HG03439 (cell line): ENCODE measurements around the gene OSBPL10.
"Not testable (repeated sequence)": the region's sequence is repeated elsewhere in the genome, so short reads cannot be mapped to it uniquely, and the experiment has no call there.

Experiments used
- ATAC-seq: cut with Tn5 transposase; IDR thresholded peaks from one replicate; pipeline ENCODE4 v1.9.1; 2021; ENCODE audit warnings: mild to moderate bottlenecking, moderate library complexity; ENCODE audit not compliant: unreplicated experiment

The OSBPL10 gene

DNA sequence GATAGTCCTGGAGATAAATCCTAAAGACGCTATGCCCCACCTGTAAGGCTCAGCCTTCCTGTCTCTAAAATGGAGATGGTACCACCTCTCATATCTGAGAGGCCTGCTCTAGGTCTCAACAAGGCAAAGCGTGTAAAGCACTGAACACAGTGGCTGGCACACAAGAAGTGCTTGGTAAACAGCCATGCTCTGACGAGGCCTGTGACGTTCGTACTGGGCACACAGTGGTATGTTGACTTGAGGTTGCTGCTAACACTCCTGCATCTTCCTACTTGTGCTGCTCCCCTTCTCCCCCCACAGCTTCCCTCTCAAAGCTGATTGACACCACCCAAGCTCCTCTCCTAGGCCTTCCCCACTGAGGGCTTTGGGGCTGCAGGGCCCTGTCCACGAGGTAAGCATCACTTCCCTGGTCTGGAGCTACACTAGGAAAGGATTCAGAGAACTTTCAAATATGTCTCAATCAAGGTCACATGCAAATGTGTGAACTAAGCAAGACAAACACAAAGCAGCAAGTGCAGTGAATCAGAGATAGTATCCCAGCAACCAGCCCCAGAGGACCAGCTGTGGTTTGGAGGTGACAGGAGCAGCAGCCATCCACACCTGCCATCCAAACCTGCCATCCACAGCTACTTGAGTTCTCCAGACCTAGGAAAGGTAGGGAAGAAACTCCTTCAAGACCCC lies 270.8 kb downstream of the OSBPL10 start:
- ATAC-seq: no peak

DNA sequence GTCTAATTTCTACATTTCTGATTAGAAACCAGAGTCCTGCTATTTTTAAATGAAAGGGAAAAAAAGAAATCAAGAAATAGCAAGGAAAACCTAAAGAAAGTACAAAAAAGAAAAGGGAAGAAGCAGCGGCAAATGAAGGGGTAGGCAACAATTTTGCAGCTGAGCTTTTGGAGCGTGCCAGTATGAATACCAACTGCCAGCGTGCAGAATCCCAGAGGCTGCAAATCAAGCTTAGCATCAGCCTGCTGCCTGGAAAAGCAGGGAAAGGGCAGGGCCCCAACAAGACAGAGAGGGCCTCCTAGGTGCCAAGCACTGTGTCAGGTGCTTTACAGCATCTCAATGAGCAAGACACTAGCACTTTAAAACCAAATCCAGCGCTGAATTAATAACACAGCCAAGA lies 271.5 kb downstream of the OSBPL10 start:
- no peak for ATAC-seq

DNA sequence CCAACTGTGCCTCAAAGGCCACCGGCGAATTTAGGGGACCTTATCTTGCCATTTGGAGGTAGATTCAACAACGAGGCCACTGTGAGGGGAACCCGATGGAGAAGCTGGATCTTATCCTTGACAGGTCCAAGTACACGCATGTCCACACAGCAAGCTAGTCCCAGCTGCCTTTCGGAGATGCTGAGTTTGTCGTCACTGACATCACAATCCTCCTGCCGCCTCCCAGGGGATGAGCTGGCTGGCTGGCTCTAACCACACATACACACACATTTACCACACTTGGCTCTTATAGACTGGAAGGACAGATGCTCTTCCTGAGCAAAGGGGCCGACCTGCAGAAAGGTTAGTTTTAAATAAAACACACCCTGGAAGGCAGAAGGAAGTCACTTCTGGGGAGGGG lies 272.1 kb downstream of the OSBPL10 start:
- ATAC-seq: no peak

DNA sequence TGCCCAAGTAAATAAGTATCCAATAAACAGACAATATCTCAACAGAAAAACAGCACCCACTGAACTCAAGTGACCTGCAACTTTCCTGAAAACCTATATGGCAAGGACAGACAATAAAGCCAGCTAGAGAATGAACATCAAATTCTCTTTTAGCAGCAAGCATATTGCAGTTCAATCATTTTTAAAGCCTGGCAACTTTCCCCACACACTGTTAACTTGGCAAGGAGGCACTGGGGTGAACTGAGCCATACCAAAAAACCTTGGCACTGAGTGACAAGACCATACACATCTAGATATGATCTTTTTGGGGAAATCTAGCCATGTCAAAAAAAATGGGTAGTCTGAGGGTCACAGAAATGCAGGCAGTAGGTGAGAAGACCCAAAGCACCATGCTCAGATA lies 273.8 kb downstream of the OSBPL10 start:
- no peak for ATAC-seq

DNA sequence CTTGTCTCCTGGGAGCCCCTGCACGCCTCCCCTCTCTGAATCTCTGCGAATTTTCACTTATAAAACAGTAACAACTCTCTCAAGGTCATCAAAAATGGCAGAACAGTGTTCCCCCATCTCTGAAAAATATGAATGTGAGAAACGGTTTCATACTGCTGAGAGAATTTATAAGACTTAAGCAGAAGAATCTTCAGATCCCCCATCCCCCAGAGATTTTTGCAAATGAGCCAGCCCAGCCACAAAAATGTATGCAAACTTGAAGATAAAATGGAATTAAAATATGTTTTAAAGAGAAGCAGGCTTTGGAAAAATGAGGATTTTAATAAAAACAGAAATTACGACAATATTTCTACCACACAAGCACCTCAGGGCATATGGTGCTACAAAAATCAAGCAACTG lies 275.3 kb downstream of the OSBPL10 start:
- no peak for ATAC-seq

DNA sequence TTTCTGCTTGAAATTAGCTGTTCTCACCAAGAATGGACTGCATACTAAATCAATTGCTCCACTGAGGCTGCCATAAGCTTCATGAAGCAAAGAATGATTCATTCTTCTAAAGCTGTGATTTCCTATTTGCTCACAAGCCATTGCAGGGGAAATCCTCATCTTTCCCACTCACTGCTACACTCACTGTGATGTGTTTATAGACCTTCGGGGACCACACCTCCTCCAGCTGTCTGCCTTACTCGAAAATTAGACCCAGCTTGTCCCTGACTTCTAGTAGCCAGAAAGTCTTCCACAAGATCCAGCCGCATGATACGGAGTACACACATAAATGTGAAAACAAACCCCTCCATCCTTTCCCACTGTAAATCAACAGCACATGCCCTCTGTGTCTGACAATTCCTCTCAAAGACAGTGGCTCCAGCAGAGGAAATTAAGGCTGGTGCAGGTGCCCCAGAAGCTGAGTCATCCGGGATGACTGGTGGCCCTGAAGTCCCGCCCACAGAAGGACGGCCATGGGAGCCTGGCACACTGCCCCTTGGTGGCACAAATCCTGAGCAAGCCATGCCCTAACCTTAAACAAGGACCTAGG lies 276.4 kb downstream of the OSBPL10 start:
- ATAC-seq: no peak

DNA sequence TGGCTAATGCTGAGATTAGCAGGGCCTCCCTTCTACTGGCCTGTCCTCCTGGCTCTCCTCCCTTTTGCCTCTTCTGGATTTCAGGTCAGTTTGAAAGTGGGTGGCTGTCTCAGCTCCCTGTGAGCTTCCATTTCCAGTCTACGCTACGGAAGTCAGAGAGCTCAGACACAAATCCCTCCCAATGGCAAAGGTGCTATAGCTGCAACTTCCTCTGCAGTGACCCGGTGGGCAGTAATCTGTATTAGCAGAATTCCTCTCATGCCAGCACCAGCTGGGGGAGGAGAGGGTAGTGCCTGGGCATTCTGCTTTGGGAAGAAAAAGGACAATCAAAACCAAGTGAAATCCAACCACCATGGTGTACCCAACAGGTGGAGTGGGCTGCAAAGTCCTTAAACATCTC lies 276.9 kb downstream of the OSBPL10 start:
- no peak for ATAC-seq

DNA sequence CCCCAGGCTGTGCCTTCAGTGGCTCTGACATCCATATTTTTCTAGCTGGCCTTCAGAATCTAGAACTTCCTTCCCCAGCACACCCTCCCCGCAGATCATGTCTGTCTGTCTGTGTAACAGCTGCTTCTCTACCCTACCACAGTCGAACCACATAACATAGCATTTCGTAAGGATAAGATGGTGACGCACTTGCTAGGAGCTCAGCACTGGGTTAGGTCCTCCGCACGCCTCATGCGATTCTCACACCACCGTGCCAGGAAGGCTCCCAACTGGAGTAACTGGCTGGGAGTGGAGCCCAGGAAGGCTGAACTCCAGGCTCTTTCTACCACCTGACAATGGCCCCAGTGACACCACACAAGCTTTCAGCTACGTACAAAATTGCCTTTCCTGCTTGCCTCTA lies 279.8 kb downstream of the OSBPL10 start:
- no peak for ATAC-seq

DNA sequence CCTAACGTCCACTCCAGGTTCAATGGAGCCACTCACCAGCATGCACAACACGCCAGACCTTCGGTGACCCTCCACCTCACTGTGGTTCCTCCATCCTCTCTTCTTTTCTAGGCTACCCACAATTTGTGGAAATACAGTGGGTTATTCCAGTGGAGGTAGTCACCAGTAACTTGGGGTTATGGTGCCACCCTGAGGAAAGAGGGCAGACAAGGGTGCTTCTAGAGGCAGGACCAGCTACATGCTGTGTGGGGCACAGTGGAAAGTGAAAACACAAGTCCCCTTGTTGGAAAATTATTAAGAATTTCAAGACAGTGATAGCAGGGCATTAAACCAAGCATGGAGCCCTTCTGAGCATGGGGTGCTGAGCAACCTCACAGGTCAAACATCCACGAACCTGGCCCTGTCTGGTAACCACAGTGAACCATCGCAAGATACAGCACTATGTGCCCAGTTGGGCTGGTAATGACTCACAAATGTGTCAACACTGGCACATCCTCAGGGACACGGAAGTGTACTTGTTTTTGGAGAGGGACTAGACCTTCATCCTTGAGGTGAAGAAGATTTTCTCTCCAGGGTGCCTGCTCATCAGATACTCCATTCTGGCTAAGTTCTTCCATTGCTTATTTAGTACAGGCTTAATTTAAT lies 281.6 kb downstream of the OSBPL10 start:
- no peak for ATAC-seq

DNA sequence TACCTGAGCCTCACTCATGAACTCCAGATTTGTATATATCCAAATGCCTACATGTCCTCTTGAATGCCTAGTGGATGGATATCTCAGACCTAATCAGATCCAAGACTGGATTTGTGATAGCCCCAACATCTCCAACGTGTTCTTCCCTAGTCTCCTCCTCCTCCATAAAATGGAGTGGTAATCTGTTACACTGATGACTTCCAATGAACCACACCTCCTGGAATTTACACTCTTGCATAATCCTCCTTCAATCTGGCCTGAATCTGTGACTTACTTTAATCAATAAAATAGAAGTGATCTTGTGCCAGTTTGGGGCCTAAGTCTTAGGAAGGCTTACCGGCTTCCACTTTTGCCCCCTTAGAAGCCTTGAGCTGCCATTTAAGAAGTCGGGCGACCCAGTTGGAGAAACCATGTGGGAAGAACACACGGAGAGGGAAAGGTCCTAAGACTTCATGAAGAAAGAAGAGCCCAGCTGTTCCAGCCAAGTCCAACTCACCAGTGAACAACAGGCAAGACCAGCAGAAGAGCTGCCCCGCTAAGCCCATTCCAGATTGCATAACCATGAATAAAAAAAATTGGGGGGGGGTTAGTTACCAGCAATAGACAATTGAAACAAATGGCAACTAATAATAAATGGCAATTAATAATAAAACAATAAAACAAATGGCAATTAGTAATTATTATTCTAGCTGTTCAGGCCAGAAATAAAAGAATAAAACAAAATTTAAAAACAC lies 284.1 kb downstream of the OSBPL10 start:
- ATAC-seq: no peak

DNA sequence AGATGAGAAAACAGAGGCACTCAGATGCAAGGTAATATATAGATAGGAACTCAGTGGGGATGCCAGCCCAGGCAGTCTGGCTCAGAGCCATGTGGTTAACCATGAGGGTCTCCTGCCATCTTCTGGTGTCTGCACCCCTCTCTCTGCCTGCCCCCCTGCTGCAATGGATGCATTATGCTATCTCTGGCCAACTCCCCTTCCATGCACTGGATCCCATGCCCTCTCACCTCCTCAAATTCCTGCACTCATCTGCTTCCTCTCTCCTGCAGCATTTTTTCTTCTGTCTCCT lies 285.1 kb downstream of the OSBPL10 start:
- no peak for ATAC-seq

DNA sequence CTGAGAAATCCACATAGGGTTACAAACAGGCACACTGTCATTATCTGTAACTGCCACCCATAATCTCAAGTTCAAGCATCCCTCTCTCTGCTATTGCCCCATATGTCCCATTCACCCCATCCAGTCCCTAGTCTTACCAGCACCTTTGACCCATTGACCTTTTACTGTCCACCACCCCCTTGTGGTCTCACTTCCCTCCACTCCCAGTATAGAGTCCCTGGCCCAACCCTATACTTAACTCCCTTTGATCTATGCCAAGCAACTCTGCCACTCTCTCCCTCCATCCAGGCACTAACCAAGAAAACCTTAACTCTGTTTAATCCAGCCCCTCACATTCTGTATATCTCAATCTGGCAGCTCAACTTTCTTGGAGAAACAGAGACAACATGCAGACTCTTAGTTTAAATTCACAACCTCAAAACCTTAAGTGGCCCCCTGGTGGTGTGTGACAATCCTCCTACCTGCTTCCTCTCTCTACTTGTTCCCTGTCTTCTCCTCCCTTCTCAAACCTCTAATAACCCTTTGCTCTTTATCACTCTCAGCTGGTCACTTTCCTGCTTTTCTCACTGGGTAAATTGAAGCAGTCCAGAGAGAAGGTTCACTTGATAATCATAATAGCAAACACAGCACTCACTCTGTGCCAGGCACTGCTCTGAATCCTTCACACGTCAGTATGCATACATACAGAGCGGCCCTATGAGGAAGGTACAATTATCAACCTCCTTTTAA lies 285.6 kb downstream of the OSBPL10 start:
- no peak for ATAC-seq

DNA sequence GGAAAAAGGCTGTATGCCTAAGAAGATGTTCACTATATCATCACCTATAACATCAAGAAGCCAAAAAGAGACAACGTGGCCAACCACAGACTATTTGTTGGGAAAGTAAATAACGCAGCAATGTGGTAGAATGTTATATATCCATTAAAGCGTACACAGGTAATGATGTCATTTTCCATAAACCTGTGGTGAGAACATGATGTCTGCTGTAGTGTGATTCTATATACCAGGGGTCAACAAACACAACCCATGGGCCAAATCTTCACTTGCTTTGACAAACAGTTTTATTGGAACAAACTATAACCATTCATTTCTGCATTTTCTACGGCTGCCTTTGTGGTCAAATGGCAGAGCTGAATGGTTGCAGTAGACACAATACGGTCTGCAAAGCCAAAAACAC lies 287.7 kb downstream of the OSBPL10 start:
- ATAC-seq: no peak

DNA sequence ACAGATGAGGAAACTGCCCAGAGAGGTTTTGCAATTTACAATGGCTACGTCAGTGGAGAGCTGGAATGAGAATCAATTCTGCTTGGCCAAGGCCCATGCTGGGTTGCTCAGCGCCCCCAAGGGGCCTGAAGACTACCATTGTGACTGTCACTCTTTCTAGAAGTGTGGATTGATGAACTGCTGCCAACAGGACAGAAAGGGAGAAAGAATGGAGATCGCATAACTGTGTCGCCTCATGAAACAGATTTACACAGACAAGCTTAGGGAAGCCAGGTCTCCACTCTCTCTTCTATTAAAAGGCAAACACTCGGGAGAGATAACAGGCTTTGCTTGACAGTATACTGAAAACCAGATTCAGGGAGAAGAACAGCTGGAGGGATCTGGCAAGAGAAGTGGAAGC lies 288.3 kb downstream of the OSBPL10 start:
- ATAC-seq: no peak

DNA sequence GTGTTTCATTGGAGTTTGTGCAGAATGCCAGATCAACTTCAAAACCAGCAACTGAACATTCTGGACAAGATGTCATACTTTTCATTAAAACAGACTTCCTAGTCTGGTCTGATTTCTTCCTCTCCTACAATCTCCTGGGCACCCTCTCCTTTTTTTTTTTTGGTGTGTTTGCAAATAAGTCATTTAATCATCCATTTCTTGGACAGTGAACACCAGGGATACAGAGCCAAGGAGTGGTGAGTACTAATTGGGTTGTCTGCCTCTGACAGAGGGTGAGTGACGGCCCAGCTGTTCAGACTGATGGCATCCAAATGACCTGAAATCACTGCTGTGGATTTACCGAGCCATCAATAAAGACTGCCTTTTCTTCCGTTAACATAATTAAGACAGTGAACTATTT lies 290.3 kb downstream of the OSBPL10 start:
- ATAC-seq: no peak

DNA sequence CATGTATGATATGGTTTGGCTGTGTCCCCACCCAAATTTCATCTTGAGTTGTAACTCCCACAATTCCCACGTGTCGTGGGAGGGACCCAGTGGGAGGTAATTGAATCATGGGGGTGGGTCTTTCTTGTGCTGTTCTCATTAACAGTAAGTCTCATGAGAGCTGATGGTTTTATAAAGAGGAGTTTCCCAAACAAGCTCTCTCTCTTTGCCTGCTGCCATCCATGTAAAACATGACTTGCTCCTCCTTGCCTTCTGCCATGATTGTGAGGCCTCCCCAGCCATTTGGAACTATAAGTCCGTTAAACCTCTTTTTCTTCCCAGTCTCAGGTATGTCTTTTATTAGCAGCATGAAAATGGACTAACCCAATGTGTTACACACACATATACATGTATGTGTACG lies 291.5 kb downstream of the OSBPL10 start:
- not testable (repeated sequence) for ATAC-seq

DNA sequence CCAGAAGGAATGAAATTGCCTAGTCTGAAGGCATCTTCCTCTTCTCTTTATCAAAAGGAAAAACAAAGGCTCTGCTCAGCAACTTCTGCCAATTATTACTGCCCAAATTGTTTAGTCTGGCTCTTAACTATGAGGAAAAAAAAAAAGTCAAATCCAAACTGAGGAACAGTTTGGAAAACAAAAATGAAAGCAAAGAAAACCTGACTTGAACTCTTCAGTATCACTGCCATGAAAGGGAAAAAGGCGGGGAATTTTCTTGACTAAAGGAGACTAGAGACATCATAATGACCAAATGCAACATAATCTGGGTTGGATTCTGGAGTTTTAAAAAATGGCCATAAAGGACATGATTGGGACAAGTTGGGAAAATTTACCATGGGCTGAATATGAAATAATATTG lies 292.1 kb downstream of the OSBPL10 start:
- no peak for ATAC-seq

DNA sequence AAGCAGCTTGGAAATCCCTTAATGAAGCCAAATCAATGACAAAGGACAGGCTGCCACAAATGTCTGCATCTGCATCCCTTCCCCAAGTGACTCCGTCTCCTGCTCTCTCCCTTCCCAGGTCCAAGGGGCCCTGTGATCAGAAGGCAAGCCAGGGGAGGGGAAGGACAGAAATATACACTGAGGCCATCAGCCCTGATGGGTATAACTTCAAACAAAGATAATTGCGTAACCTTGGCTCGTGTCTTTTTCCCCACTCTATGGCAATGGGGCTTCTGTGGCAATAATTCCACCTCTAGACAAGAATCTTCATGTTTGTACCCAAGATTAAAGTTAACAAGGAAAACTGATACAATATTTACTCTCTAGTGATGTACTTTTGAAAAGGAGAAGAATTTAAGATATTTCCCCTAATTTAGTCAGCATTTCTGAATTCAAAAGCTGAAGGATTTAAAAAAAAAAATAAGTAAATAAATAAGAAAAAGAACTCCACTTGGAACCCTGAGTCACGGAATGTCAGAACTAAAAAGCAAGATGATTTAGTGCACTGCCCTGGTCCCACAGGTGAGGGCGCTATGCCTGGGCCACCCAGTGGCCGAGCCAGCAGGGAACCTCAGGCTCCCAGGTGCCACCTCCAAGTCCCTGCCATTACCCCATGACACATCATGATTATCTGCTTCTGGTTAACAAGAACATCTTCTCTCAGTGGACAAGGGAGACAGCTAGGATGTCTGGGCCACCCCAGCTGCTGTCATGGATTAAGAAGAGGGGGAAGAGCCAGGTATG lies 293.9 kb downstream of the OSBPL10 start:
- no peak for ATAC-seq

DNA sequence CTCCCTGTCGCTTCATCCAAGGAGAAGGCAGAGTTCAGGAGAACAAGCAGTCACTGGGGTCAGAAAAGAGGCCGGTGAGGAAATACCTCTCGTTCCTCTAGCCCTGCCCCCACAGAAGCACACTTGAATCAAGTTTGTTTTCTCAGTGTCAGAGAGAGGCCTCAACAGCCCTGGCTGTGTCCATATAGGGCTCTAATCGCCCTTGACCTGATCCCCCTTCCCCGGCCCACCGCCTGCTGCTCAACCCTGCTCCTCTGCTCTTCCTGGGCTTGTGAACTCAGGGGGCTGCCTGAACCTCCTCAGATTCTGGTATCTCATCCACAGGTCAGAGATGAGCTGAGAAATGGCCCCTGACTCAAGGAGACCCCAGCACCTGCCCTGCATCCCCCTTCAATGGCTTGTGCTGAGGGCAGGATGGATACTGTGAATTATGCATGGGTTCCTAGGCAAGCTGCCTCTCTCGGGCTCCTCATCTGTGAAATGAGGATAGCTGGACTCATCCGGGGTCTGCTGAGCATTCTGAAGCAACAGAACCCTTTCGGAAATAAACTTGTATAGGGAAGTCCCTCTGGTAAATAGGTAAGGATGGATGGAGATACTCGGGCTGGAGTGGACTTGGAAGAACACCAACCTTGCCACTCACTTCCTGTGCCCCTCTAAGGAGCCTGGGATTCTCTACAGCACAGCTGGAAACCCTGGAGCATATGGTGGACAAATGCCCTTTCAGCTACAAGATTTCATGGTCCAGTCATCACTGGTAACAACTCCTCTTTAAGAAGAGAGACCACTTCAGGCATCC lies 300.8 kb downstream of the OSBPL10 start:
- ATAC-seq: no peak

DNA sequence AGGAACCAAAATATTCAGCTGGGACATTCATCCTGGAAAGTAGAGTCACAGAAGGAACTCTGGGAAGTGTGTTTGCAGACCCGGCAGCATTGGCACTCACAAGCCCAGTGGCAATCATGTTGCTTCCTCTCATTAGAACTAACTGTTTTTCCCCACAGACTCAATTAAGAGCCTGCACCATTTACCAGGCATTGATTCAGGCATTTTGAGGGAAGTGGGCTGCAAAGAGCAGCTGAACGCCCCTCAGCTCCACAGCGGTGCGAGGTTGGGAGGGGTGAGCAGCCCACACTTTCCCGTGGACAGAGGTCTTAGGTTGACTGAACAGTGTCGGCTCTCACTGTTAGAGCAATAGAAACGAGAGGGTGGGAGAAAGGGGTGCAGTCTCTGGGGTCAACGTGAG lies 304.5 kb downstream of the OSBPL10 start:
- ATAC-seq: no peak
